ENCODE results near the gene KNOP1. TPM values are rescaled to one million over a fixed set of nuclear protein-coding genes. Genes with fewer than 3 reads are reported as not detected.
A peak's percentile ranks its signal among the peaks of the same experiment; 100 is the strongest.

The KNOP1 gene
- total and polyA plus RNA-seq, 2 of the 13 experiments (the other 11 are each of a cell fraction or from before 2014, with no cell fraction given), result 21.2 to 57.5 TPM

- TF ChIP-seq ZNF737 (CRISPR knock-in tag; IDR thresholded peaks at IDR 0.05; ENCODE audit: borderline replicate concordance), result 0 out of 2 replicates have a peak, but pooled peaks have one; percentile 4
- TF ChIP-seq ZNF660 (CRISPR knock-in tag; IDR thresholded peaks at IDR 0.05; ENCODE audit: borderline replicate concordance, low read depth), result peak; percentile 34; the same call in 1 of the 2 replicates
- peak; percentile 77 for TF ChIP-seq DRAP1 (CRISPR knock-in tag; IDR thresholded peaks at IDR 0.05)
- peak; percentile 98 for TF ChIP-seq ZNF343 (CRISPR knock-in tag; IDR thresholded peaks at IDR 0.05)
- peak; percentile 61; the same call in 1 of the 2 replicates for TF ChIP-seq CBX5 (CRISPR knock-in tag; IDR thresholded peaks at IDR 0.05; ENCODE audit: borderline replicate concordance)
- TF ChIP-seq SKIL (CRISPR knock-in tag; IDR thresholded peaks at IDR 0.05; ENCODE audit: borderline replicate concordance), result no peak
- 0 out of 2 replicates have a peak, but pooled peaks have one; percentile 36 for TF ChIP-seq DNMT3B (CRISPR knock-in tag; conservative IDR thresholded peaks at IDR 0.05)
- TF ChIP-seq AFF4 (CRISPR knock-in tag; IDR thresholded peaks at IDR 0.05), result 0 out of 2 replicates have a peak, but pooled peaks have one; percentile 15
- peak; percentile 95 for TF ChIP-seq ZNF788 (CRISPR knock-in tag; IDR thresholded peaks at IDR 0.05; ENCODE audit: borderline replicate concordance)
- peak; percentile 90; the same call in 1 of the 2 replicates for TF ChIP-seq ZNF784 (CRISPR knock-in tag; IDR thresholded peaks at IDR 0.05; ENCODE audit: borderline replicate concordance)
- TF ChIP-seq PHF8 (CRISPR knock-in tag; IDR thresholded peaks at IDR 0.05), result peak; percentile 98
- TF ChIP-seq SIN3B (IDR thresholded peaks at IDR 0.05; ENCODE audit: low read length), result peak; percentile 79
- no peak; the same call in 1 of the 2 replicates for TF ChIP-seq ZNF816 (CRISPR knock-in tag; IDR thresholded peaks at IDR 0.05; ENCODE audit: borderline replicate concordance)
- no peak; the same call in 1 of the 2 replicates for TF ChIP-seq ZNF670 (CRISPR knock-in tag; IDR thresholded peaks at IDR 0.05; ENCODE audit: borderline replicate concordance)
- TF ChIP-seq HMGXB3 (CRISPR knock-in tag; IDR thresholded peaks at IDR 0.05; ENCODE audit: borderline replicate concordance), result peak; percentile 53; the same call in 1 of the 2 replicates
Measured at GRCh38 chr16:19717741-19718623, at the start of gene KNOP1, which contains the start of gene IQCK (continued).

Data from HepG2 (cell line).